Natural killer cell (primary cell): ENCODE measurements around the gene FANK1. TPM values are rescaled to one million over a fixed set of nuclear protein-coding genes. Genes with fewer than 3 reads are reported as not detected.

Experiments used
- ATAC-seq, 3 donors: fragments of 150-1000 bp in 2 of 3; fragments of 200-7000 bp in 1 of 3; cut with Tn5 transposase; 1 replicate in 1 of 3; 2 replicates in 2 of 3; pipeline ENCODE4 v1.10.0; 2021; ENCODE audit warnings: mild to moderate bottlenecking in 2 of 3, moderate library complexity in 2 of 3
- DNase-seq, 2 donors: peaks; one replicate each; pipeline versions ENCODE4 v3.0.0 to v3.0.0-alpha.2; 2013 to 2021; ENCODE audit warnings: mixed read lengths in 1 of 2
- H3K27ac ChIP-seq: one replicate; pipeline ENCODE4 v1.5.1; 2013; ENCODE audit warnings: mild to moderate bottlenecking, low read length
- H3K27me3 ChIP-seq: one replicate; pipeline ENCODE4 v1.6.1; 2013; ENCODE audit warnings: low read length; ENCODE audit not compliant: control insufficient read depth, insufficient read depth
- H3K36me3 ChIP-seq: one replicate; pipeline ENCODE4 v1.6.1; 2013; ENCODE audit warnings: low read length; ENCODE audit not compliant: control insufficient read depth, insufficient read depth
- H3K4me1 ChIP-seq: one replicate; pipeline ENCODE4 v1.6.1; 2013; ENCODE audit warnings: low read length; ENCODE audit not compliant: control insufficient read depth, insufficient read depth
- H3K4me3 ChIP-seq: one replicate; pipeline ENCODE4 v1.5.1; 2013; ENCODE audit warnings: low read length
- H3K9me3 ChIP-seq: one replicate; pipeline ENCODE4 v1.6.1; 2013; ENCODE audit warnings: low read length; ENCODE audit not compliant: control insufficient read depth, insufficient read depth
- H3K27ac Mint-ChIP-seq, 2 donors: one replicate each; pipeline ENCODE4 v1.8.0; 2022; ENCODE audit warnings: mild to moderate bottlenecking in 2 of 2, mixed read lengths in 2 of 2, moderate library complexity in 1 of 2
- H3K27me3 Mint-ChIP-seq, 2 donors: one replicate each; pipeline ENCODE4 v1.8.0; 2022; ENCODE audit warnings: low read depth in 2 of 2, mixed read lengths in 2 of 2
- H3K36me3 Mint-ChIP-seq: one replicate; pipeline ENCODE4 v1.8.0; 2022; ENCODE audit warnings: mixed read lengths
- H3K4me1 Mint-ChIP-seq, 2 donors: one replicate each; pipeline ENCODE4 v1.8.0; 2022; ENCODE audit warnings: mixed read lengths in 2 of 2
- H3K4me3 Mint-ChIP-seq: one replicate; pipeline ENCODE4 v1.8.0; 2022; ENCODE audit warnings: mild to moderate bottlenecking, moderate library complexity, mixed read lengths
- H3K9me3 Mint-ChIP-seq, 2 donors: one replicate each; pipeline ENCODE4 v1.8.0; 2022; ENCODE audit warnings: mixed read lengths in 2 of 2
- WGBS: methylation state at CpG from one replicate; pipeline ENCODE4 v1.1.7; 2013; ENCODE audit warnings: missing lambda C conversion rate; ENCODE audit not compliant: insufficient coverage; 5-methylcytosine and 5-hydroxymethylcytosine counted together
- intact Hi-C: fragments of 100-400 bp; cut with micrococcal nuclease; formaldehyde crosslinking; loops from one replicate; pipeline ENCODE4 v1.14.2; 2022
- total RNA-seq, 4 donors: library from RNA; stranded (reverse); fragments of 120-200 nt in 1 of 4; gene quantifications; one replicate each; pipeline versions ENCODE4 v1.2.3 to v1.2.4, GENCODE V29; 2013 to 2022
- TF ChIP-seq, protein P1 (sequence below): fragments of 200-600 bp; IDR thresholded peaks from one replicate; pipeline ENCODE4 v1.8.0; 2022; ENCODE audit warnings: antibody characterized with exemption

The FANK1 gene
- total RNA-seq, 3 donors from 2014 or later (not counting 1 experiment from before 2014, with no cell fraction given): not detected

DNA sequence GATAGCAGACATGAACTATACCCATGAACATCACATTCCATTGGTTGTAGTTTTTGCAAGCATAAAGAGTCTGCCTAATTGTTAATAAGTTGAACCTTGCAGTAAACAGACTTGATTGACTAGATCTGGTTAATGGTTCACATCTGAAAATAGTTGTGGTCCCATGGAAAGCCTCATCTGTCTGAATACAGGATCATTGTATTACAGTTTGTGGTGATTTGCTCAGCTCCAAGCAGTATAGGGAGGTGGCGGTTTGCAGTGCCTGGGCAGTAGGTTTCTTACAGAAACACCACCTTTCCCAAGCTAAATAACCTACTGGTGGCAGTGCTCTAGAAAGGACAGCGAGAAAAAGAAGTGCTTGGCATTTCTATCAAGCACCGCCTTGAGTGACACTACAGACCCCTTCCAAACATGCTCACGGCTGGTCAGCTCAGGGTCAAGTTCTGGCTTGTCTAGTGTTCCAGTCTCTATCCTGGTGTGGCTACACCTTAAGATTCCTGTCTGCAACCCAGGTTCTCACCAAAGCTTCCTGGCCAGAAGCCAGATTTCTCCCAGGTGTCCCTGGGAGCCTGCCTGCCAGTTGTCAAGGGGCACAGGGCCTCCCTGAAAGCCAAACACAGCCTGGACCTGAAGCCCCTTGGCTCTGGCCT, 119.9 kb downstream of the FANK1 start:
- 91% methylated on average over 4 of the region's 4 CpGs for WGBS

DNA sequence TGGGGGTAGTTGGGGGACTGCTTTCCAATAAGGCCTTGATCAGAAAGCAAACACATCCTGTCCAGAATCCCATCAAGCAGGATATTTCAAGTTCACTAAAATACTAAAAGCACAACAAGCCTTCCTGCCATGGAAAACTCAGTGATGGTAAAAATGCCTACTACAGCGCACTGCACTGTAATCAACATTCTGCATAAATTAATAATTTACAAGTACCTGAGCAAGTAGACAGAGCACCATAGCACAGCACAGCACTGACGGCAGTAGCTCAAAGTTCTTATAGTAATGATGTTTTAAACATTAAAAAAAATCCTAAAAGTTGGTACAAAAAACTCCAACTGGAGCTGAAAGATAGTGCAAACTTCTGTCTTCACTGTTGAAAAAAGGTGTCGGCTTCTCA, 120.5 kb downstream of the FANK1 start:
- Histone ChIP-seq H3K9me3 (no peaks in the 10 kb centered on the region), H3K27ac (no peak overlapping the region), H3K36me3 (no peaks in the 10 kb centered on the region), H3K4me1 (peaks cover 14% of the 10 kb centered on the region), H3K27me3 (no peaks in the 10 kb centered on the region), H3K4me3 (no peak overlapping the region)
- WGBS: 90% methylated on average over 2 of the region's 3 CpGs
- H3K4me3 Mint-ChIP-seq: no peak overlapping the region
- ATAC-seq (no peak), DNase-seq (no peak)
- TF ChIP-seq, protein P1, sequence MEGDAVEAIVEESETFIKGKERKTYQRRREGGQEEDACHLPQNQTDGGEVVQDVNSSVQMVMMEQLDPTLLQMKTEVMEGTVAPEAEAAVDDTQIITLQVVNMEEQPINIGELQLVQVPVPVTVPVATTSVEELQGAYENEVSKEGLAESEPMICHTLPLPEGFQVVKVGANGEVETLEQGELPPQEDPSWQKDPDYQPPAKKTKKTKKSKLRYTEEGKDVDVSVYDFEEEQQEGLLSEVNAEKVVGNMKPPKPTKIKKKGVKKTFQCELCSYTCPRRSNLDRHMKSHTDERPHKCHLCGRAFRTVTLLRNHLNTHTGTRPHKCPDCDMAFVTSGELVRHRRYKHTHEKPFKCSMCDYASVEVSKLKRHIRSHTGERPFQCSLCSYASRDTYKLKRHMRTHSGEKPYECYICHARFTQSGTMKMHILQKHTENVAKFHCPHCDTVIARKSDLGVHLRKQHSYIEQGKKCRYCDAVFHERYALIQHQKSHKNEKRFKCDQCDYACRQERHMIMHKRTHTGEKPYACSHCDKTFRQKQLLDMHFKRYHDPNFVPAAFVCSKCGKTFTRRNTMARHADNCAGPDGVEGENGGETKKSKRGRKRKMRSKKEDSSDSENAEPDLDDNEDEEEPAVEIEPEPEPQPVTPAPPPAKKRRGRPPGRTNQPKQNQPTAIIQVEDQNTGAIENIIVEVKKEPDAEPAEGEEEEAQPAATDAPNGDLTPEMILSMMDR: no peak
- peak overlapping the region in 1 of 2 donors; percentile 25 for H3K27ac Mint-ChIP-seq
- H3K4me1 Mint-ChIP-seq: peaks cover 24 to 31% of the 10 kb centered on the region in 2 donors
- intact Hi-C loops: no loop called here
- H3K36me3 Mint-ChIP-seq: no peaks in the 10 kb centered on the region
- H3K27me3 Mint-ChIP-seq: no peaks in the 10 kb centered on the region
- no peaks in the 10 kb centered on the region for H3K9me3 Mint-ChIP-seq

More for the DNA sequence above, 119.9 kb downstream of the FANK1 start:
- Mint-ChIP-seq H3K4me3 (no peak overlapping the region), H3K9me3 (no peaks in the 10 kb centered on the region), H3K4me1 (peaks cover 30 to 37% of the 10 kb centered on the region in 2 donors), H3K36me3 (no peaks in the 10 kb centered on the region), H3K27ac (no peak overlapping the region), H3K27me3 (no peaks in the 10 kb centered on the region)
- TF ChIP-seq, protein P1: no peak
- no peak for ATAC-seq
- no peaks in the 10 kb centered on the region for H3K9me3 ChIP-seq
- H3K27me3 ChIP-seq: no peaks in the 10 kb centered on the region
- H3K27ac ChIP-seq: no peak overlapping the region
- H3K36me3 ChIP-seq: no peaks in the 10 kb centered on the region
- no peak overlapping the region for H3K4me3 ChIP-seq
- peaks cover 20% of the 10 kb centered on the region for H3K4me1 ChIP-seq
- intact Hi-C loops: no loop called here
- no peak for DNase-seq

DNA sequence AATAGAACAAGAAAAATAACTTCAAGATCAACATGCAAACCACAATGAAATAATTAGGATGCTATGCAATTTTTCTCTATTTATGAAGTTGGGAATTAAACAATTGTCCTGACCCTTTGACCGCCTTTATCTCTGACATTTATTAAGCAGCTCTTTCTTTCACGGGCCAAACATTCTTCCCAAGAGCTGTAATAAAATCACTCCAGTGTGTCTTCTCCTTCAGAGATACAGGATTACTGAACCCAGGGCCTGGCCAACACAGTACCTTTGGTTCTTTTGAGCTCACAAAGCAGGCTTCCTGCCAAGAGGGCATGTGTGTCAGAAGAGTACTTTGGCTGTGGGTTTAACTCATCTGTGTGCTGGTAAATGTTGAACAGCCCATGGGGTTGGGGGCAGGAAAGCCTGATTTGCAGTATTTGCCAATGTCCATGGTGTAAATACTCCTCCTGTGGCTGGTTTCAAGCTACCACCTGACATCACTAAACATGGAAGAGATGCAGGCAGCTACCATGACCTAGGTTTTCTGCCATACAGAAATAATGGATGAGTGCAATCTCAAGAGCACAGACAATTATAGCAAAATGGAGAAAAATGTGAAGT, 121.7 kb downstream of the FANK1 start:
- no peak overlapping the region for H3K4me3 Mint-ChIP-seq
- TF ChIP-seq, protein P1: no peak
- WGBS: 97% methylated on average over 2 of the region's 2 CpGs

More for the DNA sequence above, 121.7 kb downstream of the FANK1 start:
- Histone ChIP-seq H3K27ac (no peak overlapping the region), H3K9me3 (no peaks in the 10 kb centered on the region), H3K36me3 (no peaks in the 10 kb centered on the region), H3K27me3 (no peaks in the 10 kb centered on the region), H3K4me1 (peaks cover 8% of the 10 kb centered on the region), H3K4me3 (no peak overlapping the region)
- Mint-ChIP-seq H3K9me3 (no peaks in the 10 kb centered on the region), H3K27me3 (no peaks in the 10 kb centered on the region), H3K4me1 (peaks cover 12 to 19% of the 10 kb centered on the region in 2 donors), H3K36me3 (no peaks in the 10 kb centered on the region), H3K27ac (no peak overlapping the region)
- intact Hi-C loops: no loop called here
- ATAC-seq (no peak), DNase-seq (no peak)
